T-cell (primary cell): ENCODE results near the gene KAT5. TPM values are rescaled to one million over a fixed set of nuclear protein-coding genes. Genes with fewer than 3 reads are reported as not detected.
A peak's percentile ranks its signal among the peaks of the same experiment; 100 is the strongest.

Experiments used
- ATAC-seq, 4 experiments: fragments of 200-7000 bp in 3 of 4; fragments of 150-1000 bp in 1 of 4; cut with Tn5 transposase; replicated peaks in 1 of 4; 1 replicate in 3 of 4; 2 replicates in 1 of 4; pipeline ENCODE4 v1.10.0; 2021; ENCODE audit warnings: moderate library complexity in 3 of 4, mild to moderate bottlenecking in 2 of 4, moderate number of reproducible peaks in 1 of 4
- CTCF ChIA-PET, 2 donors: fragments of 300-600 bp; sonication (Branson Sonifier 250); formaldehyde crosslinking; loops; one replicate each; lab custom pipeline; 2022; ENCODE audit warnings: antibody characterized with exemption in 2 of 2; lab: Charles Lee
- POLR2A ChIA-PET, 2 donors: fragments of 300-600 bp; sonication (Branson Sonifier 250); formaldehyde crosslinking; loops; one replicate each; lab custom pipeline; 2022; ENCODE audit warnings: antibody characterized with exemption in 2 of 2; lab: Charles Lee
- DNase-seq, 35 experiments: peaks; one replicate each; pipeline versions ENCODE4 v3.0.0 to v3.0.0-alpha.2; 2013 to 2023
- H3K27ac ChIP-seq: one replicate; pipeline ENCODE4 v1.5.1; 2013; ENCODE audit warnings: low read length
- H3K27me3 ChIP-seq, 2 experiments: replicated peaks in 1 of 2; 1 replicate in 1 of 2; 2 replicates in 1 of 2; pipeline versions ENCODE4 v1.6.1 to v1.7.0; 2013; ENCODE audit warnings: low read length in 1 of 2, mixed read lengths in 1 of 2; ENCODE audit not compliant: control insufficient read depth in 2 of 2, insufficient read depth in 2 of 2; ENCODE audit errors: extremely low read depth in 1 of 2
- H3K36me3 ChIP-seq, 2 donors: 1 replicate in 1 of 2; 2 replicates in 1 of 2; pipeline versions ENCODE4 v1.6.1 to v1.7.0; 2013; ENCODE audit warnings: low read length in 1 of 2; ENCODE audit not compliant: control insufficient read depth in 2 of 2, insufficient read depth in 1 of 2; ENCODE audit errors: extremely low read depth in 1 of 2
- H3K4me1 ChIP-seq, 2 experiments: 1 replicate in 1 of 2; 2 replicates in 1 of 2; pipeline versions ENCODE4 v1.6.1 to v1.7.0; 2013; ENCODE audit warnings: low read length in 2 of 2, mixed read lengths in 1 of 2; ENCODE audit not compliant: insufficient read depth in 2 of 2, control insufficient read depth in 1 of 2; ENCODE audit errors: extremely low read depth in 1 of 2
- H3K4me3 ChIP-seq, 2 donors: 1 replicate in 1 of 2; 2 replicates in 1 of 2; pipeline versions ENCODE4 v1.5.1 to v1.7.0; 2013; ENCODE audit warnings: mild to moderate bottlenecking in 2 of 2, low read length in 1 of 2, moderate library complexity in 1 of 2; ENCODE audit not compliant: control insufficient read depth in 1 of 2; ENCODE audit errors: extremely low read depth in 1 of 2
- H3K9me3 ChIP-seq: 2 replicates; pipeline ENCODE4 v1.7.0; 2013
- H3K27ac Mint-ChIP-seq, 2 donors: one replicate each; pipeline ENCODE4 v1.8.0; 2020 to 2021; ENCODE audit warnings: mild to moderate bottlenecking in 2 of 2, mixed read lengths in 2 of 2
- H3K27me3 Mint-ChIP-seq, 2 donors: one replicate each; pipeline ENCODE4 v1.8.0; 2021 to 2022; ENCODE audit warnings: mixed read lengths in 2 of 2
- H3K36me3 Mint-ChIP-seq: one replicate; pipeline ENCODE4 v1.8.0; 2021; ENCODE audit warnings: mixed read lengths
- H3K4me1 Mint-ChIP-seq, 3 donors: one replicate each; pipeline ENCODE4 v1.8.0; 2020 to 2022; ENCODE audit warnings: mixed read lengths in 3 of 3, mild to moderate bottlenecking in 1 of 3
- H3K4me3 Mint-ChIP-seq, 3 donors: one replicate each; pipeline ENCODE4 v1.8.0; 2020 to 2022; ENCODE audit warnings: mild to moderate bottlenecking in 3 of 3, mixed read lengths in 3 of 3, moderate library complexity in 3 of 3
- H3K9me3 Mint-ChIP-seq, 3 donors: one replicate each; pipeline ENCODE4 v1.8.0; 2020 to 2022; ENCODE audit warnings: mixed read lengths in 3 of 3
- WGBS: methylation state at CpG from one replicate; pipeline ENCODE4 v1.1.5; 2013; ENCODE audit warnings: missing lambda C conversion rate; ENCODE audit not compliant: insufficient coverage; 5-methylcytosine and 5-hydroxymethylcytosine counted together
- total RNA-seq, 35 experiments: library from RNA in 6 of 35; stranded (reverse) in 6 of 35; fragments of 120-200 nt in 1 of 35; gene quantifications; one replicate each; pipeline versions ENCODE4 v1.2.1 to v1.2.4 and lab custom pipeline; 2013 to 2026

KAT5 gene
- total RNA-seq, 5 donors from 2014 or later (not counting 1 experiment from before 2014, with no cell fraction given), result 99.9 to 111 (median 104) TPM

- CTCF ChIA-PET, result interaction anchor here (0.5 to 0.6 kb wide), 2 partner anchors 10 to 870 kb away, joined by 3 read pairs; no protein-coding TSS in a partner anchor
- Mint-ChIP-seq H3K27me3 (no peaks in the 10 kb centered on the region), H3K4me1 (peaks cover 41 to 44% (median 42%) of the 10 kb centered on the region in 3 donors), H3K4me3 (peak overlapping the region; percentile 87 to 93 (median 90)), H3K36me3 (peaks cover 32% of the 10 kb centered on the region), H3K27ac (peak overlapping the region; percentile 83 to 86), H3K9me3 (no peaks in the 10 kb centered on the region)
- H3K9me3 ChIP-seq, result no peaks in the 10 kb centered on the region
- H3K4me3 ChIP-seq, result peak overlapping the region in 1 of 2 donors; percentile 85
- peaks cover 11 to 23% of the 10 kb centered on the region in 2 experiments for H3K4me1 ChIP-seq
- no peak overlapping the region for H3K27ac ChIP-seq
- no peaks in the 10 kb centered on the region for H3K27me3 ChIP-seq
- no peak for ATAC-seq
- WGBS, result 100% methylated on average over 2 of the region's 10 CpGs
- POLR2A ChIA-PET, result no interaction called here
- DNase-seq, result no peak
- peaks cover 26 to 51% of the 10 kb centered on the region in 2 donors for H3K36me3 ChIP-seq
Observed at GRCh38 chr11:65718964-65719492, 7.0 kb downstream of the KAT5 start.

GRCh38 chr11:65719871-65720210, 7.8 kb downstream of the KAT5 start:
- CTCF ChIA-PET, result interaction anchor here in 1 of 2 donors (1.5 kb wide), 1 partner anchor 8 kb away, joined by 9 read pairs; the partner anchor contains the start of gene KAT5
- Mint-ChIP-seq H3K4me1 (peaks cover 34 to 40% (median 39%) of the 10 kb centered on the region in 3 donors), H3K27ac (peak overlapping the region; percentile 83 to 86), H3K27me3 (no peaks in the 10 kb centered on the region), H3K9me3 (no peaks in the 10 kb centered on the region), H3K36me3 (peaks cover 26% of the 10 kb centered on the region), H3K4me3 (peak overlapping the region; percentile 87 to 93 (median 90))
- Histone ChIP-seq H3K27ac (peak overlapping the region; percentile 56), H3K4me3 (peak overlapping the region; percentile 85 to 91), H3K36me3 (peaks cover 20 to 43% of the 10 kb centered on the region in 2 donors), H3K27me3 (no peaks in the 10 kb centered on the region), H3K9me3 (no peaks in the 10 kb centered on the region), H3K4me1 (peaks cover 11 to 23% of the 10 kb centered on the region in 2 experiments)
- peak in 6 of 35 experiments; percentile 13 to 27 (median 14) for DNase-seq
- ATAC-seq, result peak in 3 of 4 experiments; percentile 3 to 15 (median 4)
- POLR2A ChIA-PET, result interaction anchor here in 1 of 2 donors (0.7 kb wide), 1 partner anchor 1019 kb away, joined by 3 read pairs; no protein-coding TSS in a partner anchor
- 2% methylated on average over 15 of the region's 17 CpGs for WGBS

- Histone ChIP-seq H3K9me3 (no peaks in the 10 kb centered on the region), H3K27me3 (no peaks in the 10 kb centered on the region), H3K27ac (peak within 1 kb of the TSS; percentile 56), H3K4me3 (peak within 1 kb of the TSS; percentile 85 to 91), H3K4me1 (peaks cover 11 to 23% of the 10 kb centered on the region in 2 experiments), H3K36me3 (peaks cover 20 to 38% of the 10 kb centered on the region in 2 donors)
- Mint-ChIP-seq H3K27me3 (no peaks in the 10 kb centered on the region), H3K4me3 (peak within 1 kb of the TSS; percentile 87 to 93 (median 90)), H3K4me1 (peaks cover 31 to 36% (median 35%) of the 10 kb centered on the region in 3 donors), H3K27ac (peak within 1 kb of the TSS; percentile 83 to 86), H3K9me3 (no peaks in the 10 kb centered on the region), H3K36me3 (peaks cover 21% of the 10 kb centered on the region)
- 0% methylated on average over 64 of the region's 76 CpGs for WGBS
- ChIA-PET CTCF (interaction anchor here (0.6 to 1.5 kb wide), 6 partner anchors 9 to 98 kb away, joined by 3 to 9 read pairs (median 4); partner anchors contain the start of gene KAT5 (in 1 of the 2)), POLR2A (interaction anchor here (0.6 to 0.7 kb wide), 2 partner anchors 706 to 1019 kb away, joined by 3 to 4 read pairs; partner anchors contain the start of gene ARL2 (in 1 of the 2))
- DNase-seq (peak; percentile 41 to 85 (median 67)), ATAC-seq (peak; percentile 91 to 96 (median 94))
Observed at GRCh38 chr11:65720211-65720934, 8.3 kb downstream of the KAT5 start, which contains the start of gene RNASEH2C. RNASEH2C (minus strand) TSS chr11:65720798; CDS start chr11:65720758, 40 bp downstream.

- ATAC-seq (no peak), DNase-seq (no peak)
- WGBS, result 100% methylated on average over 1 of the region's 1 CpG
- Histone ChIP-seq H3K4me1 (peaks cover 11 to 23% of the 10 kb centered on the region in 2 experiments), H3K27me3 (peaks cover 0 to 6% of the 10 kb centered on the region in 2 experiments), H3K36me3 (peaks cover 9 to 23% of the 10 kb centered on the region in 2 donors), H3K27ac (no peak overlapping the region), H3K4me3 (no peak overlapping the region), H3K9me3 (no peaks in the 10 kb centered on the region)
- peaks cover 27 to 34% (median 29%) of the 10 kb centered on the region in 3 donors for H3K4me1 Mint-ChIP-seq
- H3K27ac Mint-ChIP-seq, result no peak overlapping the region
- no peaks in the 10 kb centered on the region for H3K9me3 Mint-ChIP-seq
- peaks cover 14% of the 10 kb centered on the region for H3K36me3 Mint-ChIP-seq
- peaks cover 1 to 2% of the 10 kb centered on the region in 2 donors for H3K27me3 Mint-ChIP-seq
- H3K4me3 Mint-ChIP-seq, result peak overlapping the region in 1 of 3 donors; percentile 37
- CTCF ChIA-PET, result interaction anchor here in 1 of 2 donors (0.9 kb wide), 2 partner anchors 11 to 26 kb away, joined by 3 to 10 read pairs; no protein-coding TSS in a partner anchor
- POLR2A ChIA-PET, result no interaction called here
Observed at GRCh38 chr11:65722261-65722660, 10.2 kb downstream of the KAT5 start.

- no peaks in the 10 kb centered on the region for H3K4me1 ChIP-seq
- Mint-ChIP-seq H3K4me3 (no peak overlapping the region), H3K27me3 (peaks cover 3 to 8% of the 10 kb centered on the region in 2 donors), H3K9me3 (no peaks in the 10 kb centered on the region), H3K4me1 (peaks cover 0 to 3% (median 0%) of the 10 kb centered on the region in 3 donors), H3K27ac (no peak overlapping the region), H3K36me3 (no peaks in the 10 kb centered on the region)
- no peaks in the 10 kb centered on the region for H3K9me3 ChIP-seq
- ChIA-PET CTCF (no interaction called here), POLR2A (no interaction called here)
- H3K36me3 ChIP-seq, result no peaks in the 10 kb centered on the region
- no peak overlapping the region for H3K27ac ChIP-seq
- H3K27me3 ChIP-seq, result peaks cover 0 to 24% of the 10 kb centered on the region in 2 experiments
- ATAC-seq, result no peak
- WGBS, result 78% methylated on average over 6 of the region's 6 CpGs
- DNase-seq, result no peak
- no peak overlapping the region for H3K4me3 ChIP-seq
Observed at GRCh38 chr11:65726660-65727059, 14.6 kb downstream of the KAT5 start.

- Histone ChIP-seq H3K27me3 (peaks cover 0 to 28% of the 10 kb centered on the region in 2 experiments), H3K4me1 (no peaks in the 10 kb centered on the region), H3K4me3 (no peak overlapping the region), H3K9me3 (no peaks in the 10 kb centered on the region), H3K36me3 (no peaks in the 10 kb centered on the region), H3K27ac (no peak overlapping the region)
- 94% methylated on average over 14 of the region's 15 CpGs for WGBS
- no peak overlapping the region for H3K27ac Mint-ChIP-seq
- no peaks in the 10 kb centered on the region for H3K4me1 Mint-ChIP-seq
- no peaks in the 10 kb centered on the region for H3K36me3 Mint-ChIP-seq
- ATAC-seq (no peak), DNase-seq (no peak)
- H3K4me3 Mint-ChIP-seq, result no peak overlapping the region
- ChIA-PET POLR2A (interaction anchor here in 1 of 2 donors (0.6 kb wide), 1 partner anchor 54 kb away, joined by 4 read pairs; no protein-coding TSS in a partner anchor), CTCF (interaction anchor here in 1 of 2 donors (0.6 to 0.7 kb wide), 2 partner anchors 43 to 119 kb away, joined by 4 read pairs; no protein-coding TSS in a partner anchor)
- H3K27me3 Mint-ChIP-seq, result peaks cover 10 to 15% of the 10 kb centered on the region in 2 donors
- H3K9me3 Mint-ChIP-seq, result no peaks in the 10 kb centered on the region
Observed at GRCh38 chr11:65727865-65728264, 15.8 kb downstream of the KAT5 start.
